ENCODE results near the gene RGS13. TPM values are rescaled to one million over a fixed set of nuclear protein-coding genes. Genes with fewer than 3 reads are reported as not detected.
"Not testable (repeated sequence)": the region's sequence is repeated elsewhere in the genome, so short reads cannot be mapped to it uniquely, and the experiment has no call there.

RGS13 gene
- total RNA-seq, 4 donors from 2014 or later, result 0.77 to 1.9 (median 1.1) TPM; not detected in 1

DNA sequence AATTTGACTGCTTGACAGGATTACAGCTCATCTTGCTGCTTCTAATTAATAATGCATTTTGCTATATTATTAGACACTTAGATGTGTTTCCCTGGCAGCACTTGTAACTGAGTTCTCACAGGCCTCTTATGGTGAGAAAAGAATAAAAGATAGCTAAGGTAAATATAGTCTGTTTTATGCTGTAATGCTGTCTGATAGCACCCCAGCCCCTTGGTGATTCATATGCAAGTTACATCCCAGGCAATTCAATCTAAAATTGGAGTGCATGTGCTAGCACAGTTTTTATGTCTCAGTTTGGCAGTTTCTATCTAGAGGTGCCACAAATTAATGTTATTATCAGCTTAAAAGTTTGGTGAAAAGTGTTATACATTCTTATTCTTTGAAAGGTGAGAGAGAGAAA, 42.2 kb downstream of the RGS13 start:
- no peaks in the 10 kb centered on the region for H3K36me3 ChIP-seq
- no peak overlapping the region for H3K4me3 ChIP-seq
- no peak for TF ChIP-seq POLR2A (IDR thresholded peaks at IDR 0.05)
- TF ChIP-seq POLR2AphosphoS5 (IDR thresholded peaks at IDR 0.05), result no peak
- peaks cover 0 to 1% (median 0%) of the 10 kb centered on the region in 3 donors for H3K9me3 ChIP-seq
- no peaks in the 10 kb centered on the region for H3K27me3 ChIP-seq
- no peak for ATAC-seq
- no peak overlapping the region for H3K27ac ChIP-seq
- H3K4me1 ChIP-seq, result peaks cover 0 to 2% (median 0%) of the 10 kb centered on the region in 3 donors

DNA sequence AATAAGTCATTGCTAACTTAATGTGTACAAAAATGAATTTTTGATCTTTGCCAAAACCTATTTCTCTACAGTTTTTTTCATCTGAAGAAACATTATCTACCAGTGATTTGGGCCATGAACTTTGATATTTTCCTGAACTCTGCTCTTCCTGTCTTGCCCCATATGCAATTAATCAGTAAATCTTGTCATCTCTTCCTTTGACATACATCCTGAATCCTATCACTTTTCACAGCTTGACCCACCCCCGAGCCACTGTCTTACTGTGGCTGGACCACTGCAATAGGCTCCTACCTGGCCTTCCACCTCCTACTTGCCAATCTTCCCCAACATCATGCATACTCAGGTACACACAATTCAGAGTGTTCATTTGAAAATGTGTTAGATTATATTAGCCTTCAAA, 46.4 kb downstream of the RGS13 start:
- Histone ChIP-seq H3K9me3 (peaks cover 0 to 15% (median 0%) of the 10 kb centered on the region in 3 donors), H3K4me1 (peaks cover 0 to 2% (median 0%) of the 10 kb centered on the region in 3 donors), H3K27ac (no peak overlapping the region), H3K36me3 (no peaks in the 10 kb centered on the region), H3K27me3 (no peaks in the 10 kb centered on the region), H3K4me3 (no peak overlapping the region)
- no peak for ATAC-seq
- 80 to 100% methylated on average over 1 of the region's 1 CpG for WGBS, 2 donors (ENCODE audit: low coverage in 1 of 2)
- TF ChIP-seq POLR2A (IDR thresholded peaks at IDR 0.05) (no peak), EP300 (IDR thresholded peaks at IDR 0.05) (no peak), POLR2AphosphoS5 (IDR thresholded peaks at IDR 0.05) (no peak)
- TF ChIP-seq, protein P1, sequence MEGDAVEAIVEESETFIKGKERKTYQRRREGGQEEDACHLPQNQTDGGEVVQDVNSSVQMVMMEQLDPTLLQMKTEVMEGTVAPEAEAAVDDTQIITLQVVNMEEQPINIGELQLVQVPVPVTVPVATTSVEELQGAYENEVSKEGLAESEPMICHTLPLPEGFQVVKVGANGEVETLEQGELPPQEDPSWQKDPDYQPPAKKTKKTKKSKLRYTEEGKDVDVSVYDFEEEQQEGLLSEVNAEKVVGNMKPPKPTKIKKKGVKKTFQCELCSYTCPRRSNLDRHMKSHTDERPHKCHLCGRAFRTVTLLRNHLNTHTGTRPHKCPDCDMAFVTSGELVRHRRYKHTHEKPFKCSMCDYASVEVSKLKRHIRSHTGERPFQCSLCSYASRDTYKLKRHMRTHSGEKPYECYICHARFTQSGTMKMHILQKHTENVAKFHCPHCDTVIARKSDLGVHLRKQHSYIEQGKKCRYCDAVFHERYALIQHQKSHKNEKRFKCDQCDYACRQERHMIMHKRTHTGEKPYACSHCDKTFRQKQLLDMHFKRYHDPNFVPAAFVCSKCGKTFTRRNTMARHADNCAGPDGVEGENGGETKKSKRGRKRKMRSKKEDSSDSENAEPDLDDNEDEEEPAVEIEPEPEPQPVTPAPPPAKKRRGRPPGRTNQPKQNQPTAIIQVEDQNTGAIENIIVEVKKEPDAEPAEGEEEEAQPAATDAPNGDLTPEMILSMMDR (IDR thresholded peaks at IDR 0.05), result no peak

DNA sequence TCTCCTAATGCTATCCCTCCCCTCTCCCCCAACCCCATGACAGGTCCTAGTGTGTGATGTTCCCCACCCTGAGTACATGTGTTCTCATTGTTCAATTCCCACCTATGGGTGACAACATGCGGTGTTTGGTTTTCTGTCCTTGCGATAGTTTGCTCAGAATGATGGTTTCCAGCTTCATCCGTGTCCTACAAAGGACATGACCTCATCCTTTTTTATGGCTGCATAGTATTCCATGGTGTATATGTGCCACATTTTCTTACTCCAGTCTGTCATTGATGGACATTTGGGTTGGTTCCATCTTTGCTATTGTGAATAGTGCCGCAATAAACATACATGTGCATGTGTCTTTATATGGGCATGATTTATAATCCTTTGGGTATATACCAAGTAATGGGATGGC, 47.1 kb downstream of the RGS13 start:
- H3K36me3 ChIP-seq, H3K4me1 ChIP-seq, H3K4me3 ChIP-seq, ATAC-seq, H3K27me3 ChIP-seq, H3K27ac ChIP-seq: not testable (repeated sequence)
- peaks cover 0 to 15% (median 0%) of the 10 kb centered on the region in 3 donors for H3K9me3 ChIP-seq
- 98 to 100% methylated on average over 1 to 4 of the region's 4 CpGs for WGBS, 2 donors (ENCODE audit: low coverage in 1 of 2)

DNA sequence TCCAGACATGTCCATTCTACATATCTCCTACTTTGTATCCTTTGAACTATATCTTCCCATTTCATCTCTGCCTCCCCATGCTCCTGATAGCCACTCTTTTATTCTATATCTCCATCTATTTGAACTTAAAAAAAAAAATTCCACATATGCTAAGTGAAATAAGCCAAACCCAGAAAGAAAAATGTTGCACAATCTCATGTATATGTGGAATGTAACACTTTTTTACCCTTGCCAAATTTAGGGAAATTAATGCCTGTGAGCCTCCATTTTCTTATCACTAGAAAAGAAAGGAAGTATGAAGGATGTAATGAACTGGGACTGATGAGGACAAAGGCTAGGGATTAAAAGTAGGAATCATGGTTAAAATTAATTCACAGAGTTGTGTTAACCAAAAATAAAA, 53.5 kb downstream of the RGS13 start:
- ATAC-seq, result no peak
- Histone ChIP-seq H3K27me3 (no peaks in the 10 kb centered on the region), H3K27ac (no peak overlapping the region)

DNA sequence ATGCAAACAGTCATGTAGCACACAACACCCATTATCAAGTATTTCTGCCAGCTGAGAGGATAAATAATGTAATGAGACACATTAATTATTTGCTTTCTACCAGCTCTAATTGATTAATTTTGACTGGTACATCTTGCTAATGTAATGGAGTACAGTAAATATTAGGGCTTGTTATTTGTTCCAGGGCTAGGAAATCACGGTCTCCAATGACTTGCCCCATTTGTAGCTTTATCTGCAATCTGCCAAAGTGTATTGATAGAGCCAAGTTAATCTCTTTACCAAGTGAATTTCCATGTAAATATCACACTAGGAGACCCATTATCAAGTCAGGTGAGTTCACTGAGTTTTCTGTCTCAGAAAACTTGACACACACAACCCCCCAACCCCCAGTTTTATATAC, 55.1 kb downstream of the RGS13 start:
- H3K36me3 ChIP-seq, result no peaks in the 10 kb centered on the region
- WGBS, 2 donors (ENCODE audit: low coverage in 1 of 2), result 50 to 100% methylated on average over 1 of the region's 1 CpG
- H3K4me1 ChIP-seq, result no peaks in the 10 kb centered on the region
- H3K27me3 ChIP-seq, result no peaks in the 10 kb centered on the region
- ATAC-seq, result no peak
- no peak overlapping the region for H3K27ac ChIP-seq
- H3K9me3 ChIP-seq, result no peaks in the 10 kb centered on the region
- no peak overlapping the region for H3K4me3 ChIP-seq
- TF ChIP-seq, protein P1 (IDR thresholded peaks at IDR 0.05), result no peak
- TF ChIP-seq POLR2AphosphoS5 (IDR thresholded peaks at IDR 0.05), result no peak
- TF ChIP-seq EP300 (IDR thresholded peaks at IDR 0.05), result no peak
- TF ChIP-seq POLR2A (IDR thresholded peaks at IDR 0.05), result no peak

More for the DNA sequence above, 53.5 kb downstream of the RGS13 start:
- Histone ChIP-seq H3K4me1 (no peaks in the 10 kb centered on the region), H3K36me3 (no peaks in the 10 kb centered on the region), H3K9me3 (no peaks in the 10 kb centered on the region), H3K4me3 (no peak overlapping the region)
- TF ChIP-seq EP300 (IDR thresholded peaks at IDR 0.05), result no peak
- TF ChIP-seq, protein P1 (IDR thresholded peaks at IDR 0.05), result no peak
- TF ChIP-seq POLR2A (IDR thresholded peaks at IDR 0.05), result no peak
- no peak for TF ChIP-seq POLR2AphosphoS5 (IDR thresholded peaks at IDR 0.05)

DNA sequence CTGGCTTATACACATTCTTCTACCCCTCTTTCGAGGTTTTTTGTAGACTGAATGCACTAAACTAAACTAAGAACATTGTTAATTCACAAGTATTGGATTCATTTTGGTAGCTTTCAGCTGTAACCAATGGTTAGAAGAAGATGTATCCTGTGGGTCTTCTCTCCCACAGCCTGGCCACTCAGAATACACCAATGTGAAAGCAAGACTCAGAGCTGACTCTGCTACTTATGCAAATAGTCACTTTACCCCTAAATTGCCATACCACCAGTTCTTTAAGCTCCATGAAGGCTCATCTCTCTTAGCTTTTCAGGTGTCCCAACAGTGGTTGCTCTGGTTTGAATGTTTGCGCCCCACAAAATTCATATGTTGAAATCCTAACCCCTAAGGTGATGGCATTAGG, 60.1 kb downstream of the RGS13 start:
- Histone ChIP-seq H3K9me3 (no peaks in the 10 kb centered on the region), H3K36me3 (no peaks in the 10 kb centered on the region), H3K4me1 (peaks cover 0 to 9% (median 4%) of the 10 kb centered on the region in 3 donors), H3K27me3 (no peaks in the 10 kb centered on the region), H3K4me3 (no peak overlapping the region), H3K27ac (no peak overlapping the region)
- TF ChIP-seq POLR2A (IDR thresholded peaks at IDR 0.05) (no peak), POLR2AphosphoS5 (IDR thresholded peaks at IDR 0.05) (no peak), EP300 (IDR thresholded peaks at IDR 0.05) (no peak)
- TF ChIP-seq, protein P1 (IDR thresholded peaks at IDR 0.05), result no peak
- no peak for ATAC-seq
- 73 to 100% methylated on average over 1 of the region's 2 CpGs for WGBS, 2 donors (ENCODE audit: low coverage in 1 of 2)

Data from gastroesophageal sphincter (tissue), 4 donors.